HepG2 (cell line): ENCODE measurements around the gene CHN2. TPM values are rescaled to one million over a fixed set of nuclear protein-coding genes. Genes with fewer than 3 reads are reported as not detected.

Experiments used
- ATAC-seq: fragments of 200-7000 bp; cut with Tn5 transposase; 3 replicates; pipeline ENCODE4 v1.9.1; 2020; ENCODE audit warnings: mild to moderate bottlenecking, moderate library complexity
- BruUV-seq: library from RNA; stranded (reverse); fragments of 400-500 nt; replicated peaks from 2 replicates; lab custom pipeline; 2021; lab: Mats Ljungman, UMichigan
- CTCF ChIA-PET: fragments of 300-600 bp; formaldehyde crosslinking; extraction: SDS; loops from one replicate; lab custom pipeline; 2021; ENCODE audit warnings: low total read pairs, inconsistent platforms, low intra/inter-chr PET ratio; lab: Yijun Ruan, JAX
- POLR2A ChIA-PET: fragments of 350-600 bp; sonication (Branson Sonifier 250); formaldehyde crosslinking; loops from one replicate; lab custom pipeline; 2020; ENCODE audit warnings: antibody characterized with exemption, inconsistent platforms; lab: Yijun Ruan, JAX
- DNase-seq: peaks from one replicate; pipeline ENCODE4 v3.0.0-alpha.2; 2015; ENCODE audit warnings: low spot score
- FAIRE-seq: peaks from 3 replicates; lab custom pipeline; 2011; peaks lifted over from hg19 to GRCh38; lab: Jason Lieb, UNC
- H2AFZ ChIP-seq: one replicate; pipeline ENCODE4 v1.6.1; 2011; ENCODE audit warnings: low read length, inconsistent platforms
- H3K27ac ChIP-seq: fragments of 300-600 bp; 3 replicates; pipeline ENCODE4 v1.8.0; 2011; ENCODE audit warnings: mixed run types, mild to moderate bottlenecking, mixed read lengths, low read length, inconsistent platforms; ENCODE audit not compliant: insufficient read depth; ENCODE audit errors: extremely low read length
- H3K27me3 ChIP-seq, 2 experiments: fragments of 200-600 bp in 1 of 2; 2 replicates in 1 of 2; 3 replicates in 1 of 2; pipeline versions ENCODE4 v1.6.0 to v1.8.0; 2011; ENCODE audit warnings: low read length in 2 of 2, mild to moderate bottlenecking in 2 of 2, moderate library complexity in 2 of 2, inconsistent platforms in 1 of 2; ENCODE audit not compliant: insufficient read depth in 2 of 2, control insufficient read depth in 1 of 2
- H3K36me3 ChIP-seq, 2 experiments: fragments of 200-600 bp in 1 of 2; replicated peaks in 1 of 2; 2 replicates in 1 of 2; 3 replicates in 1 of 2; pipeline versions ENCODE4 v1.5.1 to v1.8.0; 2011; ENCODE audit warnings: low read length in 2 of 2, inconsistent platforms in 1 of 2; ENCODE audit not compliant: insufficient read depth in 2 of 2, control insufficient read depth in 1 of 2
- H3K4me1 ChIP-seq: 2 replicates; pipeline ENCODE4 v1.5.1; 2012; ENCODE audit warnings: low read length, inconsistent platforms; ENCODE audit not compliant: insufficient read depth
- H3K4me2 ChIP-seq: 2 replicates; pipeline ENCODE4 v1.6.0; 2011; ENCODE audit warnings: low read depth, low read length, inconsistent platforms
- H3K4me3 ChIP-seq, 3 experiments: fragments of 200-600 bp in 1 of 3; sonication (generic), shearing (Covaris generic) in 1 of 3; replicated peaks in 1 of 3; 2 replicates each; pipeline ENCODE4 v1.5.1; 2011 to 2016; ENCODE audit warnings: low read length in 3 of 3, inconsistent platforms in 2 of 3, low read depth in 2 of 3, mild to moderate bottlenecking in 2 of 3, control low read depth in 1 of 3, mixed read lengths in 1 of 3; ENCODE audit not compliant: insufficient read depth in 1 of 3
- H3K79me2 ChIP-seq: one replicate; pipeline ENCODE4 v1.6.1; 2011; ENCODE audit warnings: low read length, inconsistent platforms; ENCODE audit not compliant: insufficient read depth
- H3K9ac ChIP-seq: 2 replicates; pipeline ENCODE4 v1.6.0; 2011; ENCODE audit warnings: mild to moderate bottlenecking, low read depth, low read length, inconsistent platforms; ENCODE audit not compliant: insufficient read depth
- H3K9me3 ChIP-seq: 2 replicates; pipeline ENCODE4 v1.5.1; 2012; ENCODE audit warnings: mild to moderate bottlenecking, low read length
- H4K20me1 ChIP-seq: 2 replicates; pipeline ENCODE4 v1.6.0; 2011; ENCODE audit warnings: inconsistent platforms, mild to moderate bottlenecking, low read length, moderate library complexity; ENCODE audit not compliant: insufficient read depth
- CHD4 ChIP-seq: fragments of 200-600 bp; sonication (generic); IDR thresholded peaks from 2 replicates; pipeline ENCODE4 v1.7.0; 2017; ENCODE audit warnings: mild to moderate bottlenecking, low read length, borderline replicate concordance
- EP300 ChIP-seq, 3 experiments: sonication (generic) in 1 of 3; formaldehyde crosslinking in 1 of 3; IDR thresholded peaks; 2 replicates each; pipeline versions ENCODE4 v1.5.1 to v1.6.1; 2011 to 2020; ENCODE audit warnings: low read depth in 2 of 3, low read length in 2 of 3, borderline replicate concordance in 1 of 3, improper control_type of control experiment in 1 of 3, mild to moderate bottlenecking in 1 of 3, missing genetic modification reagents in 1 of 3, moderate library complexity in 1 of 3
- HNF4A ChIP-seq: sonication (generic); formaldehyde crosslinking; IDR thresholded peaks from 2 replicates; pipeline ENCODE4 v1.4.0; 2020; ENCODE audit warnings: missing genetic modification reagents
- MBD4 ChIP-seq: IDR thresholded peaks from 2 replicates; pipeline ENCODE4 v1.6.1; 2012; ENCODE audit warnings: low read length, inconsistent platforms, borderline replicate concordance
- NFKB2 ChIP-seq: sonication (generic); formaldehyde crosslinking; IDR thresholded peaks from 2 replicates; pipeline ENCODE4 v1.4.0; 2020; ENCODE audit warnings: missing genetic modification reagents, borderline replicate concordance
- NFYC ChIP-seq: IDR thresholded peaks from 2 replicates; pipeline ENCODE4 v1.6.1; 2016; ENCODE audit warnings: missing genetic modification reagents, missing compliant biosample characterization
- NR2F1 ChIP-seq, 2 experiments: fragments of 450-650 bp in 1 of 2; formaldehyde crosslinking in 1 of 2; IDR thresholded peaks; 2 replicates each; pipeline versions ENCODE4 v1.5.0 to v1.6.1; 2016 to 2020; ENCODE audit warnings: mild to moderate bottlenecking in 1 of 2, missing compliant biosample characterization in 1 of 2, missing genetic modification reagents in 1 of 2, moderate library complexity in 1 of 2
- NR2F2 ChIP-seq: IDR thresholded peaks from 2 replicates; pipeline ENCODE4 v1.6.1; 2012; ENCODE audit warnings: low read depth, inconsistent platforms, borderline replicate concordance
- SOX13 ChIP-seq, 3 experiments: fragments of 450-650 bp in 1 of 3; sonication (generic) in 1 of 3; formaldehyde crosslinking in 1 of 3; IDR thresholded peaks in 2 of 3; conservative IDR thresholded peaks in 1 of 3; 2 replicates each; pipeline versions ENCODE4 v1.5.0 to v1.6.1; 2016 to 2020; ENCODE audit warnings: antibody characterized with exemption in 1 of 3, mild to moderate bottlenecking in 1 of 3, missing compliant biosample characterization in 1 of 3, missing genetic modification reagents in 1 of 3, moderate library complexity in 1 of 3
- ZNF816 ChIP-seq: sonication (generic); formaldehyde crosslinking; IDR thresholded peaks from 2 replicates; pipeline ENCODE4 v1.8.0; 2022; ENCODE audit warnings: missing genetic modification reagents, mild to moderate bottlenecking, borderline replicate concordance
- ZNF841 ChIP-seq: sonication (generic); formaldehyde crosslinking; IDR thresholded peaks from 2 replicates; pipeline ENCODE4 v1.8.1; 2023; ENCODE audit warnings: missing genetic modification reagents, borderline replicate concordance
- WGBS: methylation state at CpG from one replicate; pipeline ENCODE4 v1.1.6; 2017; ENCODE audit warnings: low lambda C conversion rate; 5-methylcytosine and 5-hydroxymethylcytosine counted together
- in situ Hi-C: cut with HindIII; loops from 2 replicates; pipeline ENCODE4 v1.10.0; 2017; ENCODE audit warnings: low pct_unique_long_range_greater_than_20kb; ENCODE audit not compliant: extremely low pct_ligation_motif_present
- intact Hi-C: fragments of 100-400 bp; cut with micrococcal nuclease; formaldehyde crosslinking; loops from one replicate; pipeline ENCODE4 v1.10.0; 2022; ENCODE audit not compliant: unreplicated experiment
- polyA plus RNA-seq, 8 experiments: library from polyadenylated mRNA; depleted of rRNA in 3 of 8; stranded (reverse) in 7 of 8; unstranded in 1 of 8; fragments of >200 nt; fragmentation: Illumina TruSeq in 4 of 8; extraction: Trizol in 4 of 8; gene quantifications; 2 replicates each; pipeline versions ENCODE4 v1.2.1 to v1.2.3, GENCODE V29; 2011 to 2016; ENCODE audit warnings: low read depth in 4 of 8, missing spikeins in 1 of 8, mixed read lengths in 1 of 8; ENCODE audit not compliant: insufficient read depth in 1 of 8
- total RNA-seq, 5 experiments: library from RNA; depleted of rRNA; stranded (reverse); fragments of >200 nt; fragmentation: Illumina TruSeq; extraction: Trizol; gene quantifications; 2 replicates each; pipeline ENCODE4 v1.2.3, GENCODE V29; 2016; ENCODE audit warnings: low read depth in 1 of 5
- TF ChIP-seq, protein P1 (sequence below): sonication (generic); formaldehyde crosslinking; IDR thresholded peaks from 2 replicates; pipeline ENCODE4 v1.4.0; 2020; ENCODE audit warnings: missing genetic modification reagents
- TF ChIP-seq, protein P2 (sequence below): IDR thresholded peaks from 2 replicates; pipeline ENCODE4 v1.6.1; 2012; ENCODE audit warnings: inconsistent platforms
- TF ChIP-seq, protein P3 (sequence below): sonication (generic); formaldehyde crosslinking; IDR thresholded peaks from 2 replicates; pipeline ENCODE4 v1.5.1; 2020; ENCODE audit warnings: mild to moderate bottlenecking, missing genetic modification reagents, borderline replicate concordance

CHN2 gene
- total and polyA plus RNA-seq, 2 of the 13 experiments (the other 11 are each of a cell fraction or from before 2014, with no cell fraction given), result 23.5 to 30.5 TPM

DNA sequence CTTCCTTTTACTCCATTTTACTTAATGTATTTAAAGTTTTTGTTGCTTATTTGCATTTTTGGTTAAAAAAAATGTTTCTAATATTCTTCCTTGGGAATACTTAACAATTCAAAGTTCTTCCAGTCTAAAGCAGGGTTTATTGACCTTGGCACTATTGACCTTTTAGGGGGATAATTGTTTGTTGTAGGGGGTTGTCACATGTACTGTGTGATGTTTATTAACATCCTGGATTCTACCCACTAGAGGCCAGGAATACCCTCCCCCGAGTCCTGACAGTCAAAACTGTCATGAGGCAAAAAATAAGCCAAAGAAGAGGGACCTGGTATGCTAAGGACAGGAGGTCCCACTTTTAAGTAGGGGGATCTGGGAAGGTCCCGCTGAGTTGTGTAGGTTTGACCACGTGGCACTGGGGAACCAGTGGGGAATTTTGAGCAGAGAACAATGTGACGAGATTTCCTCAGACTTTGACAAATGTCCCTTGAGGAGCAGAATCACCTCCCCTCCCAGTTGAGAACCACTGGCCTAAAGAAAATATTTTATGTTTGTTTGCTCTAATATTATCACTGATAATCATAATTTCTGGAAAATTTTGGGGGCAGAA is 190.7 kb downstream of the CHN2 start:
- WGBS, result 82% methylated on average over 4 of the region's 4 CpGs
- peaks cover 26% of the 10 kb centered on the region for H3K4me1 ChIP-seq
- peak overlapping the region; percentile 15; the same call in 1 of the 2 replicates for H3K4me2 ChIP-seq
- intact Hi-C loops (no loop called here), in situ Hi-C loops (no loop called here)
- FAIRE-seq (peak; percentile 68), ATAC-seq (no peak; the same call in 2 of the 3 replicates), DNase-seq (peak; percentile 25)
- H4K20me1 ChIP-seq, result no peaks in the 10 kb centered on the region; the same call in 1 of the 2 replicates
- no peak overlapping the region for H2AFZ ChIP-seq
- no TSS peak for BruUV-seq
- peak overlapping the region; percentile 31 for H3K27ac ChIP-seq
- no peaks in the 10 kb centered on the region for H3K9me3 ChIP-seq
- no peak overlapping the region for H3K4me3 ChIP-seq
- ChIA-PET POLR2A (no interaction called here), CTCF (no interaction called here)
- peaks cover 4% of the 10 kb centered on the region for H3K79me2 ChIP-seq
- no peak overlapping the region for H3K9ac ChIP-seq
- no peaks in the 10 kb centered on the region for H3K27me3 ChIP-seq
- peaks cover 4 to 10% of the 10 kb centered on the region in 2 experiments; a peak in 2 of 5 replicates for H3K36me3 ChIP-seq
- TF ChIP-seq ZNF816 (CRISPR knock-in tag) (no peak), HNF4A (peak; percentile 36; the same call in 1 of the 2 replicates), ZNF841 (no peak), MBD4 (no peak), EP300 (IDR thresholded peaks at IDR 0.05; ENCODE audit: low read depth in 2 of 2, low read length in 2 of 2) (peak in 1 of 2 experiments; percentile 33; a peak in 1 of 4 replicates), EP300 (CRISPR knock-in tag; IDR thresholded peaks at IDR 0.05; ENCODE audit: borderline replicate concordance) (no peak), NFKB2 (CRISPR knock-in tag) (no peak), NFYC (CRISPR knock-in tag) (no peak), SOX13 (IDR thresholded peaks at IDR 0.05) (no peak), SOX13 (CRISPR knock-in tag; conservative IDR thresholded peaks at IDR 0.05 in 1 of 2, IDR thresholded peaks at IDR 0.05 in 1 of 2) (peak in 1 of 2 experiments; percentile 25; a peak in 1 of 4 replicates), CHD4 (no peak), NR2F1 (CRISPR knock-in tag; IDR thresholded peaks at IDR 0.05) (peak in 1 of 2 experiments; percentile 51; a peak in 2 of 4 replicates), NR2F2 (peak; percentile 40; the same call in 1 of the 2 replicates)
- TF ChIP-seq, protein P1, sequence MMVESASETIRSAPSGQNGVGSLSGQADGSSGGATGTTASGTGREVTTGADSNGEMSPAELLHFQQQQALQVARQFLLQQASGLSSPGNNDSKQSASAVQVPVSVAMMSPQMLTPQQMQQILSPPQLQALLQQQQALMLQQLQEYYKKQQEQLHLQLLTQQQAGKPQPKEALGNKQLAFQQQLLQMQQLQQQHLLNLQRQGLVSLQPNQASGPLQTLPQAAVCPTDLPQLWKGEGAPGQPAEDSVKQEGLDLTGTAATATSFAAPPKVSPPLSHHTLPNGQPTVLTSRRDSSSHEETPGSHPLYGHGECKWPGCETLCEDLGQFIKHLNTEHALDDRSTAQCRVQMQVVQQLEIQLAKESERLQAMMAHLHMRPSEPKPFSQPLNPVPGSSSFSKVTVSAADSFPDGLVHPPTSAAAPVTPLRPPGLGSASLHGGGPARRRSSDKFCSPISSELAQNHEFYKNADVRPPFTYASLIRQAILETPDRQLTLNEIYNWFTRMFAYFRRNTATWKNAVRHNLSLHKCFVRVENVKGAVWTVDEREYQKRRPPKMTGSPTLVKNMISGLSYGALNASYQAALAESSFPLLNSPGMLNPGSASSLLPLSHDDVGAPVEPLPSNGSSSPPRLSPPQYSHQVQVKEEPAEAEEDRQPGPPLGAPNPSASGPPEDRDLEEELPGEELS (CRISPR knock-in tag), result 0 out of 2 replicates have a peak, but pooled peaks have one; percentile 41
- TF ChIP-seq, protein P2, sequence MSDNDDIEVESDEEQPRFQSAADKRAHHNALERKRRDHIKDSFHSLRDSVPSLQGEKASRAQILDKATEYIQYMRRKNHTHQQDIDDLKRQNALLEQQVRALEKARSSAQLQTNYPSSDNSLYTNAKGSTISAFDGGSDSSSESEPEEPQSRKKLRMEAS, result no peak
- TF ChIP-seq, protein P3, sequence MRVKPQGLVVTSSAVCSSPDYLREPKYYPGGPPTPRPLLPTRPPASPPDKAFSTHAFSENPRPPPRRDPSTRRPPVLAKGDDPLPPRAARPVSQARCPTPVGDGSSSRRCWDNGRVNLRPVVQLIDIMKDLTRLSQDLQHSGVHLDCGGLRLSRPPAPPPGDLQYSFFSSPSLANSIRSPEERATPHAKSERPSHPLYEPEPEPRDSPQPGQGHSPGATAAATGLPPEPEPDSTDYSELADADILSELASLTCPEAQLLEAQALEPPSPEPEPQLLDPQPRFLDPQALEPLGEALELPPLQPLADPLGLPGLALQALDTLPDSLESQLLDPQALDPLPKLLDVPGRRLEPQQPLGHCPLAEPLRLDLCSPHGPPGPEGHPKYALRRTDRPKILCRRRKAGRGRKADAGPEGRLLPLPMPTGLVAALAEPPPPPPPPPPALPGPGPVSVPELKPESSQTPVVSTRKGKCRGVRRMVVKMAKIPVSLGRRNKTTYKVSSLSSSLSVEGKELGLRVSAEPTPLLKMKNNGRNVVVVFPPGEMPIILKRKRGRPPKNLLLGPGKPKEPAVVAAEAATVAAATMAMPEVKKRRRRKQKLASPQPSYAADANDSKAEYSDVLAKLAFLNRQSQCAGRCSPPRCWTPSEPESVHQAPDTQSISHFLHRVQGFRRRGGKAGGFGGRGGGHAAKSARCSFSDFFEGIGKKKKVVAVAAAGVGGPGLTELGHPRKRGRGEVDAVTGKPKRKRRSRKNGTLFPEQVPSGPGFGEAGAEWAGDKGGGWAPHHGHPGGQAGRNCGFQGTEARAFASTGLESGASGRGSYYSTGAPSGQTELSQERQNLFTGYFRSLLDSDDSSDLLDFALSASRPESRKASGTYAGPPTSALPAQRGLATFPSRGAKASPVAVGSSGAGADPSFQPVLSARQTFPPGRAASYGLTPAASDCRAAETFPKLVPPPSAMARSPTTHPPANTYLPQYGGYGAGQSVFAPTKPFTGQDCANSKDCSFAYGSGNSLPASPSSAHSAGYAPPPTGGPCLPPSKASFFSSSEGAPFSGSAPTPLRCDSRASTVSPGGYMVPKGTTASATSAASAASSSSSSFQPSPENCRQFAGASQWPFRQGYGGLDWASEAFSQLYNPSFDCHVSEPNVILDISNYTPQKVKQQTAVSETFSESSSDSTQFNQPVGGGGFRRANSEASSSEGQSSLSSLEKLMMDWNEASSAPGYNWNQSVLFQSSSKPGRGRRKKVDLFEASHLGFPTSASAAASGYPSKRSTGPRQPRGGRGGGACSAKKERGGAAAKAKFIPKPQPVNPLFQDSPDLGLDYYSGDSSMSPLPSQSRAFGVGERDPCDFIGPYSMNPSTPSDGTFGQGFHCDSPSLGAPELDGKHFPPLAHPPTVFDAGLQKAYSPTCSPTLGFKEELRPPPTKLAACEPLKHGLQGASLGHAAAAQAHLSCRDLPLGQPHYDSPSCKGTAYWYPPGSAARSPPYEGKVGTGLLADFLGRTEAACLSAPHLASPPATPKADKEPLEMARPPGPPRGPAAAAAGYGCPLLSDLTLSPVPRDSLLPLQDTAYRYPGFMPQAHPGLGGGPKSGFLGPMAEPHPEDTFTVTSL (CRISPR knock-in tag), result no peak
